B cell (primary cell): Measurements from ENCODE around the gene DDX54. TPM values are rescaled to one million over a fixed set of nuclear protein-coding genes. Genes with fewer than 3 reads are reported as not detected.

Experiments
- ATAC-seq: fragments of 200-7000 bp; cut with Tn5 transposase; one replicate; pipeline ENCODE4 v1.10.0; 2021; ENCODE audit warnings: low read depth, mild to moderate bottlenecking, moderate number of reproducible peaks, moderate library complexity
- CTCF ChIA-PET: fragments of 350-600 bp; sonication (Branson Sonifier 250); formaldehyde crosslinking; loops from one replicate; lab custom pipeline; 2021; ENCODE audit warnings: antibody characterized with exemption, inconsistent platforms; lab: Charles Lee
- POLR2A ChIA-PET: fragments of 350-600 bp; sonication (Branson Sonifier 250); formaldehyde crosslinking; loops from one replicate; lab custom pipeline; 2021; ENCODE audit warnings: antibody characterized with exemption; lab: Charles Lee
- DNase-seq: peaks from one replicate; pipeline ENCODE4 v3.0.0; 2013
- H2AFZ ChIP-seq: 2 replicates; pipeline ENCODE4 v1.6.1; 2012; ENCODE audit warnings: mild to moderate bottlenecking, low read depth, low read length; ENCODE audit not compliant: insufficient read depth, poor library complexity, severe bottlenecking
- H3K27ac ChIP-seq, 2 donors: 1 replicate in 1 of 2; 2 replicates in 1 of 2; pipeline ENCODE4 v1.5.1; 2012 to 2013; ENCODE audit warnings: low read length in 2 of 2, mild to moderate bottlenecking in 2 of 2, moderate library complexity in 1 of 2
- H3K27me3 ChIP-seq, 4 experiments: fragments of 200-600 bp in 1 of 4; sonication (generic) in 1 of 4; replicated peaks in 1 of 4; 1 replicate in 2 of 4; 2 replicates in 2 of 4; pipeline versions ENCODE4 v1.6.1 to v1.7.0; 2013 to 2016; ENCODE audit warnings: low read length in 3 of 4, mild to moderate bottlenecking in 2 of 4, mixed read lengths in 1 of 4, moderate library complexity in 1 of 4; ENCODE audit not compliant: insufficient read depth in 4 of 4, control insufficient read depth in 3 of 4; ENCODE audit errors: control extremely low read depth in 1 of 4
- H3K36me3 ChIP-seq, 2 experiments: replicated peaks in 1 of 2; 1 replicate in 1 of 2; 2 replicates in 1 of 2; pipeline versions ENCODE4 v1.6.1 to v1.7.1; 2013; ENCODE audit warnings: low read length in 1 of 2; ENCODE audit not compliant: insufficient read depth in 2 of 2, control insufficient read depth in 1 of 2; ENCODE audit errors: control extremely low read depth in 1 of 2, extremely low read depth in 1 of 2
- H3K4me1 ChIP-seq, 2 donors: fragments of 200-600 bp in 1 of 2; sonication (generic) in 1 of 2; 1 replicate in 1 of 2; 2 replicates in 1 of 2; pipeline versions ENCODE4 v1.5.1 to v1.6.1; 2013 to 2017; ENCODE audit warnings: low read length in 2 of 2; ENCODE audit not compliant: control insufficient read depth in 2 of 2, insufficient read depth in 2 of 2
- H3K4me2 ChIP-seq: replicated peaks from 2 replicates; pipeline ENCODE3; 2012; ENCODE audit warnings: mild to moderate bottlenecking, low read depth, low read length; ENCODE audit not compliant: poor library complexity, severe bottlenecking
- H3K4me3 ChIP-seq, 5 experiments: fragments of 200-600 bp in 1 of 5; sonication (generic) in 1 of 5; 1 replicate in 3 of 5; 2 replicates in 2 of 5; pipeline versions ENCODE4 v1.5.1 to v1.7.0; 2011 to 2016; ENCODE audit warnings: low read length in 4 of 5, mild to moderate bottlenecking in 4 of 5, low read depth in 2 of 5, control low read depth in 1 of 5, moderate library complexity in 1 of 5; ENCODE audit not compliant: insufficient read depth in 1 of 5; ENCODE audit errors: control extremely low read depth in 1 of 5, extremely low read depth in 1 of 5
- H3K79me2 ChIP-seq: fragments of 200-600 bp; sonication (generic); one replicate; pipeline ENCODE4 v1.6.0; 2016; ENCODE audit warnings: low read length; ENCODE audit not compliant: control insufficient read depth, insufficient read depth
- H3K9ac ChIP-seq: fragments of 200-600 bp; sonication (generic); 2 replicates; pipeline ENCODE4 v1.6.1; 2017; ENCODE audit warnings: mild to moderate bottlenecking, low read length, moderate library complexity
- H3K9me3 ChIP-seq, 3 donors: one replicate each; pipeline versions ENCODE4 v1.6.1 to v1.7.1; 2013; ENCODE audit warnings: low read length in 2 of 3; ENCODE audit not compliant: control insufficient read depth in 2 of 3, insufficient read depth in 1 of 3; ENCODE audit errors: control extremely low read depth in 1 of 3
- H4K20me1 ChIP-seq: 2 replicates; pipeline ENCODE4 v1.6.0; 2012; ENCODE audit warnings: mild to moderate bottlenecking, low read length; ENCODE audit not compliant: insufficient read depth, control insufficient read depth, poor library complexity, severe bottlenecking
- H3K27ac Mint-ChIP-seq: one replicate; pipeline ENCODE4 v1.8.0; 2021; ENCODE audit warnings: mixed read lengths
- H3K27me3 Mint-ChIP-seq: one replicate; pipeline ENCODE4 v1.8.0; 2021; ENCODE audit warnings: mixed read lengths
- H3K4me1 Mint-ChIP-seq: one replicate; pipeline ENCODE4 v1.8.0; 2021; ENCODE audit warnings: mixed read lengths
- H3K4me3 Mint-ChIP-seq: one replicate; pipeline ENCODE4 v1.8.0; 2021; ENCODE audit warnings: mixed read lengths
- H3K9me3 Mint-ChIP-seq: one replicate; pipeline ENCODE4 v1.8.0; 2022; ENCODE audit warnings: mixed read lengths; ENCODE audit not compliant: insufficient read depth
- EZH2 ChIP-seq: IDR thresholded peaks from 2 replicates; pipeline ENCODE4 v1.6.1; 2012; ENCODE audit warnings: borderline replicate concordance, low read depth, mild to moderate bottlenecking, moderate library complexity, low read length; ENCODE audit not compliant: insufficient read depth, poor library complexity, severe bottlenecking
- WGBS: methylation state at CpG from one replicate; pipeline ENCODE4 v1.1.5; 2013; ENCODE audit warnings: missing lambda C conversion rate; ENCODE audit not compliant: insufficient coverage; 5-methylcytosine and 5-hydroxymethylcytosine counted together
- intact Hi-C: fragments of 100-400 bp; cut with micrococcal nuclease; formaldehyde crosslinking; loops from one replicate; pipeline ENCODE4 v1.10.0; 2022
- polyA plus RNA-seq: library from polyadenylated mRNA; depleted of rRNA; stranded (reverse); fragments of >200 nt; gene quantifications from 2 replicates; pipeline ENCODE4 v1.2.3, GENCODE V29; 2012
- total RNA-seq, 2 donors: library from RNA; stranded (reverse); fragments of 120-200 nt in 1 of 2; gene quantifications; 1 replicate in 1 of 2; 2 replicates in 1 of 2; pipeline versions ENCODE4 v1.2.3 to v1.2.4, GENCODE V29; 2013 to 2022
- TF ChIP-seq, protein P1 (sequence below): fragments of 200-600 bp; IDR thresholded peaks from one replicate; pipeline ENCODE4 v1.8.0; 2022; ENCODE audit warnings: antibody characterized with exemption, mild to moderate bottlenecking

DDX54 gene
- total and polyA plus RNA-seq, 2 donors (not counting 1 experiment from before 2014, with no cell fraction given): 55.4 to 101 TPM

DNA sequence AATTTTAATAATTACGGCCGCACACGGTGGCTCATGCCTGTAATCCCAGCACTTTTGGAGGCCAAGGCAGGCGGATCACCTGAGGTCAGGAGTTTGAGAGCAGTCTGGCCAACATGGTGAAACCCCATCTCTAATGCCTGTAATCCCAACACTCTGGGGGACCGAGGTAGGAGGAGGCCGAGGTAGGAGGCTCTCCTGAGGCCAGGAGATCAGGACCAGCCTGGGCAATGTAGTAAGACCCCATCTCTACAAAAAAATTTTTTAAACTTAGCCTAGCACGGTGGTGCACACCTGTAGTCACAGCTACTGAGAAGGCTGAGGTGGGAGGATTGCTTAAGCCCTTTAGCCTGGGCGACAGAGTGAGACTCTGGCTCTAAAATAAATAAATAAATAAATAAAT is 41.3 kb downstream of the DDX54 start:
- Histone ChIP-seq H3K4me1 (peaks cover 14 to 17% of the 10 kb centered on the region in 2 donors), H3K4me2 (no peak overlapping the region), H3K9ac (no peak overlapping the region), H3K27ac (no peak overlapping the region), H3K27me3 (no peaks in the 10 kb centered on the region), H3K79me2 (no peaks in the 10 kb centered on the region), H3K4me3 (no peak overlapping the region), H4K20me1 (no peaks in the 10 kb centered on the region), H2AFZ (no peak overlapping the region), H3K9me3 (peaks cover 0 to 6% (median 1%) of the 10 kb centered on the region in 3 donors), H3K36me3 (no peaks in the 10 kb centered on the region)
- H3K27ac Mint-ChIP-seq: peak overlapping the region; percentile 41
- WGBS: 100% methylated on average over 4 of the region's 8 CpGs
- peaks cover 19% of the 10 kb centered on the region for H3K4me1 Mint-ChIP-seq
- no peak overlapping the region for H3K4me3 Mint-ChIP-seq
- no peak for TF ChIP-seq EZH2
- TF ChIP-seq, protein P1, sequence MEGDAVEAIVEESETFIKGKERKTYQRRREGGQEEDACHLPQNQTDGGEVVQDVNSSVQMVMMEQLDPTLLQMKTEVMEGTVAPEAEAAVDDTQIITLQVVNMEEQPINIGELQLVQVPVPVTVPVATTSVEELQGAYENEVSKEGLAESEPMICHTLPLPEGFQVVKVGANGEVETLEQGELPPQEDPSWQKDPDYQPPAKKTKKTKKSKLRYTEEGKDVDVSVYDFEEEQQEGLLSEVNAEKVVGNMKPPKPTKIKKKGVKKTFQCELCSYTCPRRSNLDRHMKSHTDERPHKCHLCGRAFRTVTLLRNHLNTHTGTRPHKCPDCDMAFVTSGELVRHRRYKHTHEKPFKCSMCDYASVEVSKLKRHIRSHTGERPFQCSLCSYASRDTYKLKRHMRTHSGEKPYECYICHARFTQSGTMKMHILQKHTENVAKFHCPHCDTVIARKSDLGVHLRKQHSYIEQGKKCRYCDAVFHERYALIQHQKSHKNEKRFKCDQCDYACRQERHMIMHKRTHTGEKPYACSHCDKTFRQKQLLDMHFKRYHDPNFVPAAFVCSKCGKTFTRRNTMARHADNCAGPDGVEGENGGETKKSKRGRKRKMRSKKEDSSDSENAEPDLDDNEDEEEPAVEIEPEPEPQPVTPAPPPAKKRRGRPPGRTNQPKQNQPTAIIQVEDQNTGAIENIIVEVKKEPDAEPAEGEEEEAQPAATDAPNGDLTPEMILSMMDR: no peak
- ATAC-seq (no peak), DNase-seq (no peak)
- H3K9me3 Mint-ChIP-seq: peaks cover 3% of the 10 kb centered on the region
- H3K27me3 Mint-ChIP-seq: no peaks in the 10 kb centered on the region
- intact Hi-C loops: no loop called here
- POLR2A ChIA-PET: no interaction called here
- CTCF ChIA-PET: no interaction called here

DNA sequence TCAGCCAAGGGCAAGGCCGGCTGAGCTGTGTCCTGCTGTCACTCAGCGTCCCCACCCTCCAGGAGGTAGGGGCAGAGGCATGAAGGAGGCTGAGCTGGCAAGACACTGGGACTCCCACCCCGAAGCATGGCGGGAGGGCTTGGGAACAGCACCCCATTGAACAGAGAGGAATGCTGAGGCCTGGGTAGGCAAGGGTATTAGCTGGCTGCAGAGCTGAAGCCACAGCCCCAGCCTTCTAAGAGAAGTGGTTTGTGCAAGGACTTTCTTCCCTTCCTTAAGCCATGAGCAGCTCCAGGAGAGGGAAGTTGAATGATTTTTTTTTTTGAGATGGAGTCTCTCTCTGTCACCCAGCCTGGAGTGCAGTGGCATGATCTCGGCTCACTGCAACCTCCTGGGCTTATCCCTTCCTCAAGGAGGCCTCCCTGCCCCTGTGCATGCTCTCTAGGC is 42.4 kb downstream of the DDX54 start:
- Mint-ChIP-seq H3K27ac (peak overlapping the region; percentile 72), H3K4me1 (peaks cover 19% of the 10 kb centered on the region), H3K9me3 (peaks cover 3% of the 10 kb centered on the region), H3K27me3 (no peaks in the 10 kb centered on the region), H3K4me3 (peak overlapping the region; percentile 32)
- Histone ChIP-seq H3K27ac (peak overlapping the region in 1 of 2 donors; percentile 51), H3K4me1 (peaks cover 14 to 17% of the 10 kb centered on the region in 2 donors), H3K9ac (no peak overlapping the region), H3K4me3 (no peak overlapping the region), H3K79me2 (no peaks in the 10 kb centered on the region), H3K9me3 (peaks cover 0 to 6% (median 1%) of the 10 kb centered on the region in 3 donors), H3K27me3 (no peaks in the 10 kb centered on the region), H3K36me3 (no peaks in the 10 kb centered on the region), H3K4me2 (peak overlapping the region; percentile 53), H4K20me1 (no peaks in the 10 kb centered on the region), H2AFZ (peak overlapping the region; percentile 44)
- intact Hi-C loops: no loop called here
- ChIA-PET POLR2A (interaction anchor here (0.6 kb wide), 1 partner anchor 34 kb away, joined by 4 read pairs; no protein-coding TSS in a partner anchor), CTCF (interaction anchor here (0.9 to 1.8 kb wide), 2 partner anchors 9 to 31 kb away, joined by 3 to 8 read pairs; no protein-coding TSS in a partner anchor)
- DNase-seq (no peak), ATAC-seq (no peak)
- TF ChIP-seq, protein P1: no peak
- no peak for TF ChIP-seq EZH2
- 39% methylated on average over 3 of the region's 5 CpGs for WGBS
